Glomerular endothelial cell (primary cell): ENCODE measurements around the gene EIF2B5. TPM values are rescaled to one million over a fixed set of nuclear protein-coding genes. Genes with fewer than 3 reads are reported as not detected.

Experiments
- DNase-seq: peaks from one replicate; pipeline ENCODE4 v3.0.0-alpha.2; 2011; ENCODE audit warnings: low read depth, low spot score; ENCODE audit errors: extremely low read depth
- total RNA-seq: library from RNA; depleted of rRNA; stranded (reverse); fragments of >200 nt; gene quantifications from 2 replicates; pipeline ENCODE4 v1.2.3, GENCODE V29; 2015

The EIF2B5 gene
- total RNA-seq, 1 donor from 2014 or later: 29.8 TPM

DNA sequence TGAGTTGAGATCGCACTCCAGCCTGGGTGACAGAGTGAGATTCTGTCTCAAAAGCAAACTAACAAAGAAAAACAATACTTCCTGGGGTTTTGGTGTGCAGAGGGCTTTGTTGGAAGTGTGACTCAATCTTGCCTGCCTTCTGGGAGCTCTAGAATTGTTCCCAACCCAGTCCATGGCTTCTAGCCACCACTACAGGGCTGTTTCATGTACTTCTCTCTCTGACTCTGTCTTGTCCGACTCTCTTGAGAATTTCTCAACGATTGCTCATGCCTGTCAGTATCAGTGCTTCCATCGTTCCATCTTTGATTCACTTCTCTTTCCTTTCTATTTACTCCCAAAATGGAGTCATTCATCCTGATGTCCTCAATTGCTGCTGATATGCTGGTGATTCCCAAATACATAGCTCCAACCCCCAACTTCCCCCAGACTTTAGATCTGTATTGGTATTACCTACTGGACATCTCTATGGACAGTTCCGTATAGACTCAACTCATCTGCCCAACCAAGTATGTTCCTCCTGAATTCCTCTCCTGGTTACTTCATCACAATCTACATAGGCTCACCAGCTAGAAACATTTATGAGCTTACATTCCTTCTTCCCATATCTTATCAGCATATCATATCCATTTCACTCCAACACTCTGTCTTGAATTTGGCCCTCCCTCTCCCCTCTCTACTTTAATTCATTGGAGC is 37.7 kb downstream of the EIF2B5 start:
- no peak for DNase-seq

DNA sequence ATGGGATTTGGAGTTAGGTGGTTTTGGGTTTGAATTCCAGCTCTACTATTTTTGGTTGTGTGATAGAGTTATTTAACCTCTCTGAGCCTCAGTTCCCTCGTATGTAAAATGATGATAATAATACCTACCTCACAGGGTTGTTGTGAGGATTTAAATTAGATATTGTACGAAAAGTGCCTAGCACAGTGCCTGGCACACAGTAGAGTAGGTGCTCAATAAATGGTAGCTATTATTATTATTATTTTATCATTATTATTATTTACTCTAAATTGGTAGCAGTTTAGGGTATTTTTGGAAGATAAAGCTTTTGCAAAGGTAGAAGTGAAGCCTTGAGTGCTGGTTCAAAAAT is 38.2 kb downstream of the EIF2B5 start:
- no peak for DNase-seq

DNA sequence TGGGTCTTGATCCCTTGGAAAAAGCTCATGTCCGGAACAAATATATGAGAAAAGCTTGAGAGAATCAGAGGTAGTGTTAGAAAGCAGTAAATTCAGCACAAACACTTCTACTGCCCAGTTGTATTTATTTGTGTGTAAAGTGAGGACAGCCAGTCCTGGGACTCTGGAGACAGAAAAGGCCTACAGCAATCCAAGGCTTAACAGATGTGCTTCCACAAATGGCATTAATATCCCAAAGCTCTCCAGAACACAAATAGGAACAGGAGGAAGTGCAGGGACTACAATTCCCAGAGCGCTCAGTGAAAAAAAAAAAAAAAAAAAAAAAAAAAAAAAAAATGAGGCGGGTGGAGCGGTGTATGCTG is 39.1 kb downstream of the EIF2B5 start:
- no peak for DNase-seq

DNA sequence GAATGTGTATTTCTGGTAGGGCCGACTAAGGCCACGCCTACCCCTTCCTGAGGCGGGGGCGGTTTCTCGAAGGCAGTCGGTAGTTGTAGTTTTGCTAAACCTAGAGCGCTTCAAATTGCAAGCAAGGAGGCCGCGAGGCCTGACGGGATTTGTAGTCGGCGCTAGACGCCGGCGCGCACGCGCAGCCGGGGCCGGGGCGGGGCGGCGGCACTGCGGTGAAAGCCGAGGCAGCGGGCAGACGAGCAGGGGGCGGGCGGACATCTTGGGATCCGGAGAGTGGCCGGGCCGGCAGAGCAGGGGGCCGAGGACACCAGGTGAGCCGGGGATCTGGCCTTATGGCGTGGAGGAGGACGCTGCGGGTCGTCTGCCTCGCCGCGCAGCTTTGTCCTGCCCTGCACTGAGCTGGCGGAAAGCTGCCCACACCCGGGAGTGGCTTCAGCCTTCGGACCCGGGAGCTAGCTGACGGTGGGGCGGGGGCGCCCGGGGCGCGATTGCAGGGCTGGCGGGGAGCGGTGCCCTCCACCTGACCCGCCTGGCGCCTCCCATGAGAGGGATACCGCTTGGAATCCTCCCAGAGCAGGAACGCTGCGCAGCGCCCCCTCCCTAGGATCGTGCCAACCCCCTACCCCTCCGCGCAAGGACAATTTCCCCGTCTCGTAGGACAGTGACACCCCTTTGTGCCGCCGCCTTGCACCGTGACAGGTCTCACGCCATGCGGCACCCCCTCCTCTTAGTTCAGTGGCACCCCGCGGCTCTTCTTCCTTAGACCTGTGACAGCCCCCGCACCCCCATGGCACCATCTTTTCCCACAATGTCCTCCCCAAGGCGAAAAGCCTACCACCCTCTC is 39.7 kb downstream of the EIF2B5 start, which contains the start of gene AP2M1:
AP2M1 (plus strand) TSS at position 210 of the 847 bp plus-strand sequence. CDS start 2,139 bp downstream, outside the sequence.
- DNase-seq: peak; percentile 93

DNA sequence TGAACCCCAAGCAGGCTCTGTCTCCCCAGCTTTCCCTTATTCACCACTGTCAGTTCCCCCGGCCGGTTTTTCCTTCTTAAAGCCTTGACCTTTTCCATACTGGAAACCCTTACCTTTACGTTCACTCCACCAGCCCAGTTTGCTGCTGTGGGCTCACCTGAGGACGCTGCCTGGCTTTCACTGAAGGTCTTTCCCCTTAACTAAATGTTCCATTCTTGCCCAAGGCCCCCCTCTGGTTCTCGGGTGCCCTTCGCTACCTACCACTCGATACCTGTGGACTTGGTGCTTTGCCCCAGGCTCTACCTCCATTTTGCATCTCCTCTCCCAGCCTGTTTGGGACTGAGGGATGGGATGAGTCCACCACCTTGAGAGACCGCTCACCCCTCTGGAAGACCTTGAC is 40.3 kb downstream of the EIF2B5 start:
- no peak for DNase-seq

DNA sequence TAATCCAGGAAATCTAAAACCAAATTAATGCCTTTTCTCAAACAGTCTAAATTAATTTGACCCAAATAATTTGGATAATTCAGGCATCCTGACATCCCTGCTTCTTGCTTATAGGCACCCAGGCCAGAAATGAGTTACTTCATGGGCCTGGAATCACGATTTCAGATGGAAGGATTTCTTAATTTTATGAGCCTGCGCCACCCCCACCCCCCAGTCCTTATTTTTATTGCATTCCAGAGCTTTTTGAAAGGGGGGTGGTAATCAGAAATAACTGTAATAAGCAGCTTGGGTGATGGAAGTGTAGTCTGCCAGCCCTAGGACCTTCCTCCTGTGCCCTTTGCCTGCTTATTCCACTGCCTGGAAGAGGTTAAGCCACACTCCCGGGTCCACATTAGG is 40.8 kb downstream of the EIF2B5 start:
- DNase-seq: no peak

DNA sequence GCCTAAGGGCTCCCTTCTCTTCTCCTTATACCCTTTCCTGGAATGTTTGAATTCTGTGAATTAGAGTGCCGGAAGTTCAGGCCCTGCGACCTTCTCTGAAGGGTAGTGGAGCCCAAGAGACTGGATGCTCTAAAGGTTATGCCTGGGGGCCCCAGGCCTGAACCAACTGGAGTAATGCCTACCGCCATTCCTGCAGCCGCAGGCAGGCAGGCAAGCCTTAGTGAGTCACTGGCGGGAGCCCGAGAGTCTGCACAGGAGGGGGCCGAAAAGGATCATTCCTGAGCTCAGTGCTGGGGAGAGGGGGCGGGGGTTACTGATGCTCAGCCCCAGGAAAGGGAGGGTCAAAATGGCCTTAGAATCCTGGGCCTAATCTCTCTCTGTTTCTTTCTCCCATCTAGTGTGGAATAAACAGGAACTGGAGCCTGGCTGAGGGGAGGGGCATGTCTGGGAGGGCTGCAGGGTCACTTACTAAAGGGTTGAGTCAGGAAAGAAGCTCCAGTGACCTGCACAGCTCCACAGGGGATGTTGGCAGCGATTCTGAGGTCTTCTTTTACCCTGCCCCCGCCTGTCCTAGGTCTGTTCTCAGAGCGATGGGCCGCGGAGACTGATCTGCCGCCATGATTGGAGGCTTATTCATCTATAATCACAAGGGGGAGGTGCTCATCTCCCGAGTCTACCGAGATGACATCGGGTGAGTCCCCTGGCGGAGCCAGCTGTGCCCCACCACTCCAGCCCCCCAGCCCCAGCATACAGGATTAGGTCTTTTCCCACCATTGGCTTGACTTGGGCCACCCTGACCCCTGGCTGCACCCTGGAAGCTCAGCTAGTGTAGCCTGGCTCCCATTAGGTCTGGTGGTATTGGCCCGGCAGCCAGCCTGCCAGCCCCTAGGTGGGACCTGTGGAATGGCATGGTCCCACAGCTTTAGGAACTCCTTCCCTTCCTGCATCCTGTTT is 41.5 kb downstream of the EIF2B5 start:
- DNase-seq: no peak

DNA sequence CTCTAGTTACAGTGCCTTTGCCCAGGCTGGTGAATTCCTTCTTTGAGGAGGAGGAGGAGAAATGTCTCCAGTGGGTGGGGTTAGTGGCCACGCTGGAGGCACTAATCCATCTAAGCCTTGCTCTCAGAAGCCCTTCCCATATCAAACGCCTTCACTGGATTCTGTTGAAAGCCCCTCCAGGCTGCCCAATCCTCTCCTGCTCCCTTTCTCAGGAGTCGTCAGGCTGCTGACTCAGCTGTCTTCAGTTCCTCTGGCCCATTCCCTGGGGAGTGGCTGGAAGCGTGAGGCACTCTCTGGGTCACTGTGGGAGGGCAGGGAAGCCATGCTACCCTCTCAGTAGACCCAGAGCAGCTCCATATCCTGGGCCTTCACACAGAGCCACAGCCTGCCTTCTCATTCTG is 42.2 kb downstream of the EIF2B5 start:
- no peak for DNase-seq

DNA sequence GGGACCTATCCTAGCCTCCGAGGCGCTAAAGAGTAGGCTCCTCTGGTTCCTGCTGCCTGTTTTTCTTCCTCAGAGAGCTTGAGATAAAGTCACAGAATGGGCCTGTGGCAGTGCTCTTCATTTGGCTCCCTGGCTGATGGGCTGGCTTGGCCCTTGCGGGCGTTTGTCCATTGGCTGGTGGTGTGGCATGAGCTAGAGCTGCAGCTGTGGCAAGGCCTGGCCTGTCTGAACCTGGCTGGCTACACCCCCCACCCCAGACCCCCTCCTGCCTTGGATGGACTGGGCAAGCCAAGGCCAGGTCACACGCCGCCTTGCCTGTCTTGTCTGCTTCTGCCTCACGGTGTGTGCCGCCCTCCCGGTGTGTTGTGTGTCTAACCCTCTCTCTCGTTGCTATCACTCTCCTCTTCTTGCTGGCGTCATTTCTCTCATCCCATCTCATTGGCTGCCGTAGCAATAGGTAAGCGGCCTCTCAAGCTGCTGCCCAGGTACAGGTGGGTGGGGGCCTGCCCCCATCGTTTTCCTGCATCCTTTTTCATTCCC is 42.7 kb downstream of the EIF2B5 start:
- DNase-seq: no peak

DNA sequence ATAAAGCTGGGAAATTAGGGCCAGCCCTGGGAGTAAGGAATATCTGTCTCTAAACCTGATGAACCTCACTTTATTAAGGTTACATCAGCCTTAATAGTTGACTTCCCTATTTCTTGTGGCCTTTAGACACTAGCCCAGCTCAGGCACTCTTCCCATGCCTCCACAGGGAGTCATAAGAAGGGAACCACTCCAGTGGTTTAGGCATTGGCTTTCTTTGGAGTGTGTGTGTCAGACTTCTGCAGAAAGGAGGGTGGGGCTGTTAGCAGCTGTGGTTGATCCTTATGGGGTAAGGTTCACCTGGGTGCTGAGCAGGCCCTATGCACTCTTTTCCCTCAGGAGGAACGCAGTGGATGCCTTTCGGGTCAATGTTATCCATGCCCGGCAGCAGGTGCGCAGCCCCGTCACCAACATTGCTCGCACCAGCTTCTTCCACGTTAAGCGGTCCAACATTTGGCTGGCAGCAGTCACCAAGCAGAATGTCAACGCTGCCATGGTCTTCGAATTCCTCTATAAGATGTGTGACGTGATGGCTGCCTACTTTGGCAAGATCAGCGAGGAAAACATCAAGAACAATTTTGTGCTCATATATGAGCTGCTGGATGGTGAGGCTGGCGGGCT is 43.5 kb downstream of the EIF2B5 start:
- DNase-seq: no peak

DNA sequence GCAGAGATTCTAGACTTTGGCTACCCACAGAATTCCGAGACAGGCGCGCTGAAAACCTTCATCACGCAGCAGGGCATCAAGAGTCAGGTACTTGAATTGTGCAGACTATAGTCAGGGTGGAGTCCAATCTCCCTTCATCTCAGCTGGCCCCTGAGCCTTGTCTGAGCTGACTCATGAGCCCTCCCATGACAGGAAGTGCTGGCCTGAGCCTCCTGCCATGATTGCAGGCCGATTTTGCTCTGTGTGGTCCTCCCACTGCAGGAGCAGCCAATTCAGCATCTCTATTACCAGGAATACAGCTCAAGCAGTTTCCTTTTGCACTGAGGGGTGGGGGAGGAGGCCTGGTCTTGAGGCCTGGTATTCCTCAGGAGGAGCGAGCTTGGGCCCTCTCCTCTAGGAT is 45.0 kb downstream of the EIF2B5 start:
- DNase-seq: no peak

DNA sequence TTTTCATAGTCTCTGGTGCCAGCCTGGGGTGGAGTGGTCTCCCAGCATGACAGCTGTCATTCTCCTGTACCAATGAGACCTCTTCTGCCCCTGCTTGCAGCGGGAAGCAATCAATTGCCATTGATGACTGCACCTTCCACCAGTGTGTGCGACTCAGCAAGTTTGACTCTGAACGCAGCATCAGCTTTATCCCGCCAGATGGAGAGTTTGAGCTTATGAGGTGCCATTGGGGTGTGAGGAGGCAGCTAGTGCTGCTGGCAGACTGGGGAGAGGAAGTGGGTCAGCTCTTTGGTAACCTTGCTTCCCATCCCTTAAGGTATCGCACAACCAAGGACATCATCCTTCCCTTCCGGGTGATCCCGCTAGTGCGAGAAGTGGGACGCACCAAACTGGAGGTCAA is 46.4 kb downstream of the EIF2B5 start:
- no peak for DNase-seq

DNA sequence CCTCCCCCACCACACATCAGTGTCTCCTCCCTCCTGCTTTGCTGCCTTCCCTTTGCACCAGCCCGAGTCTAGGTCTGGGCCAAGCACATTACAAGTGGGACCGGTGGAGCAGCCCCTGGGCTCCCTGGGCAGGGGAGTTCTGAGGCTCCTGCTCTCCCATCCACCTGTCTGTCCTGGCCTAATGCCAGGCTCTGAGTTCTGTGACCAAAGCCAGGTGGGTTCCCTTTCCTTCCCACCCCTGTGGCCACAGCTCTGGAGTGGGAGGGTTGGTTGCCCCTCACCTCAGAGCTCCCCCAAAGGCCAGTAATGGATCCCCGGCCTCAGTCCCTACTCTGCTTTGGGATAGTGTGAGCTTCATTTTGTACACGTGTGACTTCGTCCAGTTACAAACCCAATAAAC is 48.5 kb downstream of the EIF2B5 start:
- DNase-seq: no peak

DNA sequence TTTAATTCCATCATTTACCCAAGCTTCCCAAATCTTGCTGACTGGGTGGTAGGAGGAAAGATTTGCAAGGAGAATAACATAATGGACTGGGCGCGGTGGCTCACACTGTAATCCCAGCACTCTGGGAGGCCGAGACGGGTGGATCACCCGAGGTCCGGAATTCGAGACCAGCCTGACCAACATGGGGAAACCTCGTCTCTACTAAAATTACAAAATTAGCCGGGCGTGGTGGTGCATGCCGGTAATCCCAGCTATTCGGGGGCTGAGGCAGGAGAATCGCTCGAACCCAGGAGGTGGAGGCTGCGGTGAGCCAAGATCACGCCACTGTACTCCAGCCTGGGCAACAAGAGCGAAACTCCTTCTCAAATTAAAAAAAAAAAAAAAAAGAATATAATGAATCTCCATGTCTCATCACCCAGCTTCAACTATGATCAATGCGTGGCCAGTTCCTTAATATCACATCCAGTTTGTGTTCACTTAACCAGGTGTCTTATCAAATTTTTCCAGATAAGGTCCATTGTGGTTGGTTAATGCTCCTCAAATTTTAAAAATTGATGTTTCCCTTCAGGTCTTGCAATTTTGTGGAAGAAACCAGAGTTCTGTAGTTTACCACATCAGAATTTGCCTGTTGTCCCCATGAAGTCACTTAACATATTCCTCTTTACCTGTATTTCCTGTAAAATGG is 49.5 kb downstream of the EIF2B5 start:
- DNase-seq: no peak

DNA sequence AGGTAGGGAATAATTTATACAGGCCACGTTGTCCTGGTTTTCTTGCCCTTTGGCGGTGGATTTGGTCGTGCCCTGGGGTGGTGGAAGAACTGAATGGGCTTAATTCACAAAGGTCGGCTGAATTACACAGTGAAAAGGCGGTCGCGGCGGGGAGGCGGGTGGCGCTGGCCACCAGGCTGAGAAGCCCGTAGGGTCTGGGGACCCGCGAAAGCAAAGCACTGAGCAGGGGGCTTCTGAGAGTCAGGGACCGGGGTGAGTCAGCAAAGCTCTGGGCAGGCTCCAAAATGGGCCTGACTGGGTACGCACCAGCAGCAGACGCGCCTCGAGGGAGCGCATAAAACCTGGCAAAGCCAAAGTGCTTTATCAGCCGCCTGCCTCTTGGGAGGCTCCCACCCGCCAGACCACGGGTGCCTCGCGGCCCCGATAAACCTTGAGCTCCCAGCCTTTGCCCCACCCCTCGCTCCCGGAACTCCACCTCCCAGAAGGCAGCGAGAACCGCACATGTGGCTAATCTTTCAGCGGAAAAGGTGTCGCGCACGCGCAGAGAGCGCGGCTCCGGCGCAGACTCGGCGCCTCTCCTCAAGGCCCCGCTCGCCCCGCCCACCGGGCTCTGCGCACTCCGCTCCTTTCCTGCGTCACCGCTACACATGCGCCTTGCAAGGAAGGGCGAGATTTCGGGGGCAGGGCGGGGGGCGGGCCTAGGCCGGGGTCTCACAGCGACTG is 50.5 kb downstream of the EIF2B5 start:
- peak; percentile 87 for DNase-seq

DNA sequence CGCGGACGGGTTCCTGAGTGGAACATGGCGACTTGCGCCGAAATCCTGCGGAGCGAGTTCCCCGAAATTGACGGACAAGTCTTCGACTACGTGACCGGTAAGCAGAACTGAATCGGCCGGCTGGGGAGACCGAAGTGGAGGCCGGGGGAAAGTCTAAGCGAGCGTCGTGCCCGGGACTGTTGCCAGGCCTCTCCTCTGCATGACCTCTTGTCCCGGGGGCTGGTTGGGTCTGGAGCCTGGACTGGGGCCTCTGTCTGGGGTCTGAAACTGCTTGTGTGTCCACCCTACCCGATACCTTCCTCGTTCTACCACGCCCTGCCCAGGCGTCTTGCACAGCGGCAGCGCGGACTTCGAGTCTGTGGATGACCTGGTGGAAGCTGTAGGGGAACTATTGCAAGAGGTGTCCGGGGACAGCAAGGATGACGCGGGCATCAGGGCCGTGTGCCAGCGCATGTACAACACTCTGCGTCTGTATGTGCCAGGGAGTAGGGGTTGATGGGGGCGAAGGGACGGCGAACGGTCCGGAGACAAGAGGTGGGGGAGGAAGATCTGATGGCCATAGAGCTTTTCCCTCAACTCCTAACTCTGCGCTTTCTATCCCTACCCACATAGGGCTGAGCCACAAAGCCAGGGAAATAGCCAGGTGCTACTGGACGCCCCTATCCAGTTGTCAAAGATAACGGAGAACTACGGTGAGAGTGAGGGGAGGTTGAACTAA is 51.2 kb downstream of the EIF2B5 start, which contains the start of gene ABCF3:
ABCF3 (plus strand) TSS at position 16 of the 718 bp plus-strand sequence; CDS start at position 25, 9 bp downstream.
- DNase-seq: no peak

DNA sequence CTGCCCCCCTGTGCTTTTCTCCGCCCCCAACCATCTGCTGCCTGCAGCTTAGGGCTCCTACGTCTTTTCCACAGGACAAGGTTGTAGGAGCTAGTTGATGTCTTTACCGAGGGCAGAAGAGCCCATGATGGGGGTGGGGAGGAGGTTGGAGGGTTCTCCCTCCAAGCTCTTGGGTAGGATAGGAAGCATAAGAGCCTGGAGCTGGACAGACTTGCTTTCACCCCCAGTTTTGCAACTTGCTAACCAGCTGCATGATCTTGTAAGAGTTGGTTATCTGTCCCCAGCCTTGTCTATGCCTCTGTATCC is 51.7 kb downstream of the EIF2B5 start:
- no peak for DNase-seq

DNA sequence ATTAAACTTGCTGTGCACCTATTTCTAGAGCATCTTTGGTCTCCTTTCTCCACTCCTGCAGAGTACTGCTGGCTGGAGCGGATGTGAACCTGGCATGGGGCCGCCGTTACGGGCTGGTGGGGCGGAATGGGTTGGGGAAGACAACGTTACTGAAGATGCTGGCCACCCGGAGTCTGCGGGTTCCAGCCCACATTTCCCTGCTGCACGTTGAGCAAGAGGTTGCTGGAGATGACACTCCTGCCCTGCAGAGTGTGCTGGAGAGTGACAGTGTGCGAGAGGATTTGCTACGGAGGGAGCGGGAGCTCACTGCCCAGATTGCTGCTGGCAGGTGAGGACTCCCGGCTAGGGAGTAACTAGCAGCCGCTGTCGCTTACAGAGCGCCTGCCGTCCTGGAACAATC is 52.9 kb downstream of the EIF2B5 start:
- DNase-seq: no peak

DNA sequence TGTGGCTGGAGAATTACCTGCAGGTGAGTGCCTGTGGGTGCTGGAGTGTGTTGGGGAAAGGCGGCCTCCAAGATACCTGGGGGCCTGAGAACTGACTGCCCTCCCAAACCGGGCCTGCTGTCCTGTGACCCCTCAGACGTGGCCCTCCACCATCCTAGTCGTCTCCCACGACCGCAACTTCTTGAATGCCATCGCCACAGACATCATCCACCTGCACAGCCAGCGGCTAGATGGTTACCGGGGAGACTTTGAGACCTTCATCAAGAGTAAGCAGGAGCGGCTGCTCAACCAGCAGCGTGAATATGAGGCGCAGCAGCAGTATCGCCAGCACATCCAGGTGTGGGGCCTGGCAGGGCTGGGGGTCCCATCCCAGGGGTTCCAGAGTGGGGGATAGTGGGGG is 54.3 kb downstream of the EIF2B5 start:
- no peak for DNase-seq
